NCI-H774 (cell line): Measurements from ENCODE around the gene TPP1.

Experiments
- DNase-seq: peaks from one replicate; lab custom pipeline; 2025; lab: John Stamatoyannopoulos, UW

Gene TPP1

GRCh38 chr11:6587360-6587953 lies 31.8 kb downstream of the TPP1 start:
- DNase-seq = no peak

DNA sequence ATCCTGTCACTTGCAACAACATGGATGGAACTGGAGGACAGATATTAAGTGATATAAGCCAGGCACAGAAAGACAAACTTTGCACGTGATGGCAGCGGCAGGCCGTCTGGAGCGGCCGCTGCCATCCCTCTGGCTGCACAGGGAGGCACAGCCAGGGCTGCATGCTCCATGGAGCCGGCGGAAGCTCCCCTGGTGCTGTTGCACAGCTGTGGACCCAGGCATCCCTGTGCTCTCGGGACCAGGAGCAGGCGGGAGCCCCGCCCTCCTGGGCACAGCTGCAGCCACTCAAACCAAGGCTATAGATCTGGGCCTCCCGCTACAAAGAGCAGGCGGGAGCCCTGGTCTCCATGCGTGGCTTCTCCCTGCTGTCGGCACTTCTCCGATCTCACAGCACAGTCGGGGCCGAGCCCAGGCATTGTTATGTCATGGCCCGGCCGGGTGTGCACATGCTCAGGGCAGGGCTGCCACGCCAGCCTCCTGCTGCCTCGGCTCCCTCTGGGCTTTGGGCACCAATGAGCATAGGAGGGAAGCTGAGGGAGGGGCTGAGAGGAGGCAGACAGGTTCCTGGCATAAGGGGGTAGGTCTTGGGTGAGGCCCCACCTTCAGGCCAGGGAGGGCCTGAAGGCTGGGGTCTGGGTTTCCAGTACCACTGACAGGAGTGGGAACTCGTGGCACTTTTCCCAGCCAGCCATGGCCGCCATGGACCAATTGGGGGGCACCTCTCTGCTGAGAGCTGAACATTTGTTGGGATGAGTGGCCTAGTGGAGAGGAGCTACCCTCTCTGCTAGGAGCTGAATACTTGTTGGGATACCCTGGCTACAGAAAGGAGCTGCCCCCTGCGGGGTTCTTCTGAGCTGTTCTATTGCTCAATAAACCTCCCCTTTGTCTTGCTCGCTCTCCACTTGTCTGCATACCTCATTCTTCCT lies 32.5 kb downstream of the TPP1 start:
- no peak for DNase-seq

- no peak for DNase-seq
Observed at GRCh38 chr11:6584528-6584927, 34.7 kb downstream of the TPP1 start.

GRCh38 chr11:6583584-6583983 lies 35.6 kb downstream of the TPP1 start:
- no peak for DNase-seq

DNA sequence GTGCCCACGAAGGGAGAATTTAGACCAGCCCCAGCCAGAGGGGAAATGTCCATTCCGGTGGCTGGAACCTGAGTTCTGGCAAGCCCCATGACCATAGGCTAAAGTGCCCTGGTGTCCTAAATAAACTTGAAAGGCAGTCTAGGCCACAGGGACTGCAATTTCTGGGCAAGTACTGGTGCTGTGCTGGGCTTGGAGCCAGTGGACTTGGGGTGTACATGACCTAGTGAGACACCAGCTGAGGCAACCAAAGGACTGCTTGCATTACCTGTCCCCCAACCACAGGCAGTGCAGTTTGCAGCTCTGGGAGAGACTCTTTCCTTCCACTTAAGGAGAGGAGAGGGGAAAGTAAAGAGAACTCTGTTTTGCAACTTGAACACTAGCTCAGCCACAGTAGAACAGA lies 39.5 kb downstream of the TPP1 start:
- DNase-seq = no peak

DNA sequence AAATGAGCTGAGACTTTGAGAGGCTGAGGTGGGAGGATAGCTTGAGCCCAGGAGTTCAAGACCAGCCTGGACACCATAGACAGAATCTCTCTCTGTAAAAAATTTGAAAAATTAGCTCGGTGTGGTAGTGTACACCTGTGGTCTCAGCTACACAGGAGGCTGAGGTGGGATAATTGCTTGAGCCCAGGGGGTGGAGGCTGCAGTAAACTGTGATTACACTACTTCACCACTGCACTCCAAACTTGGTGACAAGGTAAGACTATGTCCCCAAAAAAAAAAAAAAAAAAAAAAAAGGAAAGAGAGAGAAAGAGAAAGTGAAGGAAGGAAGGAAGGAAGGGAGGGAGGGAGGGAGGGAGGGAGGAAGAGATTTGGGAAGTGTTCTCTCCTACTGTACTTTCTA lies 41.1 kb downstream of the TPP1 start:
- DNase-seq = no peak

GRCh38 chr11:6576471-6577373 lies 42.5 kb downstream of the TPP1 start:
- no peak for DNase-seq

- DNase-seq = no peak
Observed at GRCh38 chr11:6574816-6575715, 44.2 kb downstream of the TPP1 start.

DNA sequence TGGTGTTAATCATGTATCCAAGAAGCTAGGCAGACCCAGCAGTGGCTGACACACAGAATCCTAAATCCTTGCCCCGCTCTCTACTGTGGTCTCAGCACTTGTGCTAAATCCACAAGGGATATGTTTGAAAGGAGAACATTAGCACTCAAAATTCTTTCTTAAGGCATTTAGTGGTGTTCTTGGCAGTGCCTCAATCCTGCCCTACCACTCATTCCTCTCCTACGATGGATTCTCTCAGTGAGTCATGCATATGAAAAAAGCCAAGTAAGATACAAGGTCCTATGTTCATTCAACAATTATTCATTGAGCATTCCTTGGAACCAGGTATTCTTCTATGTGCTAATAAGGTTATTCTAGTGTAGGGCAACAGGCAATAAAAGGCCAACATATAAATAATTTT lies 47.0 kb downstream of the TPP1 start:
- no peak for DNase-seq

GRCh38 chr11:6571434-6572008 lies 47.7 kb downstream of the TPP1 start:
- no peak for DNase-seq

GRCh38 chr11:6570691-6571427 lies 48.4 kb downstream of the TPP1 start:
- no peak for DNase-seq

- no peak for DNase-seq
Observed at GRCh38 chr11:6569706-6570105, 49.5 kb downstream of the TPP1 start.

GRCh38 chr11:6568191-6568918 lies 50.9 kb downstream of the TPP1 start:
- DNase-seq = no peak

- DNase-seq = no peak
Observed at GRCh38 chr11:6567371-6567745, 51.9 kb downstream of the TPP1 start.

GRCh38 chr11:6566704-6567370 lies 52.4 kb downstream of the TPP1 start:
- DNase-seq = no peak

DNA sequence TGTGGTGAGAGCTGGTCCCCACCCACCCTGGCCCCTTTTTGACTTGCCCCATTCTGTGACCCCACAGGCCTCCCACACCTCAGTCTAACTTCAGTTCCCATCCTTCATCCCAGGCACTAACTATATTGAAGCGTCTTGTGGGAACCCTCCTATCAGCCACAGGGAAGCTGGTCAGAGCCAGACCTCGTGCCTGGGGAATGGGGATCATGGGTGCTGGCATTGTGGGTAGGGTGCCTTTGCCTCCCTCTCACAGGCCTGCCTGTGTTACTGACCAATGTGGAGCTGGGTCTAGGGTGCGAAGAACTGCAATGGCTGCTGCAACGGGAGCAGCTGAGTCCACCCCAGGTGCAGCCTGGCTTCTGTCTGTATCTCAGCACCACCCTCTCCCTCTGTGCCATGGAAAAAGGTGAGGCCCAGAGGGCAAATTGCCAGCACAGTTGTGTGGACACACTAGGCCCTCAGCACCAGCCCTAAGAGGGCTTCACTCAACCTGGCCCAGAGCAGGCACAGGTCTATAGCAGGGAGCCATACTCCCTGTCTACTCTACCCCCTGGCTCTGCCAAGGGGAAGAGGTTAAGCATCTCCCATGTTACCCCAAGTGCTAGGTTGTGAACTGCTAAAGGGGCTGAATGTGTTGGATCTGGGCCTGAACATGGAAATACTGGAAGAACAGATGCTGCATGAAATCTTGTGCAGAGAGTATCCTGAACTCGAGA lies 53.1 kb downstream of the TPP1 start:
- DNase-seq = no peak

DNA sequence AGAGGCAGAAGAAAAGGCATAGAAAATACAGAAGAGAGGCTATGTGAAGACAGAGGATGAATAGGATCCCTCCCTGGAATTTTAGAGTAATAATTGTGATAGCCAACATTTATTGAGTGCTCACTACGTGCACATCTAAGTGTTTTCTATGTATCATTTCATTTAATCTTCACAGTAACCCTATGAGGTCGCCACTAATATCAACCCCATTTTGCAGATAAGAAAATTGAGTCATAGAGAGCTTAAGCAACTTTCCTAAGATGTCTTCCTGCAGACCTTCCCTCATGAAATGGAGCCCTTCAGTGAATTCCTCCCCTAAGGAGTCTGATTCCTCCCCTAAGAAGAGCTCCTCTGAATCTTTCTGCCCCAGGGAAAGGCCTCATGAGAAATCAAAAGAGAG lies 53.9 kb downstream of the TPP1 start:
- DNase-seq = no peak

DNA sequence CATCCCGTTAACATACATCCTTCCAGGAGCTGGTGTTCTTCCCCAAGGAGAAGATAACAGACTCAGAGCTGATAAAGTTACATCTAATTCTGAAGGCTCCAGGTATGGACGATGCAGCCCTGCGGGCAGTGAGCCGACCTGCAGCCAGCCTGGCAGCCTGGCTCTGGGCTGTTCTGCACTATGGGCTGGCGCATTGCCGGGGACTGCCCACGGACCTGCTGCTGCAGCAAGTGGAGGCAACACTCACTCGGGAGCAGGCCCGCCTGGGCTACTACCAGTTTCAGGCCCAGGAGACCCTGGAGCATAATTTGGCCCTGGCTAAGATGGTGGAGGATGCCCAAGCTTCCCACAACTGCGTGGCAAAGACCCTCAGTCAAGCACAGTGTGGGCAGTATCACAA lies 55.6 kb downstream of the TPP1 start:
- no peak for DNase-seq
